OCI-LY3 (cell line): ENCODE measurements around the gene MTHFD1L.
A peak's percentile ranks its signal among the peaks of the same experiment; 100 is the strongest.

ENCODE experiments used
- H2AFZ ChIP-seq: fragments of 200-600, 300-600 bp; shearing (Covaris generic); 2 replicates; pipeline ENCODE4 v1.6.0; 2014; ENCODE audit warnings: antibody characterized with exemption, low read depth, low read length
- H3K27ac ChIP-seq: fragments of 200-600, 300-600 bp; sonication (generic); 2 replicates; pipeline ENCODE4 v1.5.1; 2014; ENCODE audit warnings: mild to moderate bottlenecking, low read length, moderate library complexity, mixed read lengths
- H3K27me3 ChIP-seq: fragments of 200-600, 300-600 bp; sonication (generic); 2 replicates; pipeline ENCODE4 v1.6.1; 2014; ENCODE audit warnings: low read depth, low read length, mixed read lengths
- H3K36me3 ChIP-seq: fragments of 200-600, 300-600 bp; sonication (generic); replicated peaks from 2 replicates; pipeline ENCODE3; 2014; ENCODE audit warnings: low read depth, low read length, mixed read lengths
- H3K4me1 ChIP-seq: fragments of 300-600, 200-600 bp; sonication (generic); 2 replicates; pipeline ENCODE4 v1.6.1; 2014; ENCODE audit warnings: low read length, mixed read lengths
- H3K4me2 ChIP-seq: fragments of 200-600, 300-600 bp; sonication (generic); 2 replicates; pipeline ENCODE4 v1.6.1; 2014; ENCODE audit warnings: low read length, mixed read lengths
- H3K4me3 ChIP-seq: fragments of 300-600, 200-600 bp; sonication (generic); 2 replicates; pipeline ENCODE4 v1.5.1; 2014; ENCODE audit warnings: antibody characterized with exemption, mild to moderate bottlenecking, low read length, moderate library complexity
- H3K79me2 ChIP-seq: fragments of 300-600, 200-600 bp; shearing (Covaris generic); 2 replicates; pipeline ENCODE4 v1.6.1; 2014; ENCODE audit warnings: mild to moderate bottlenecking, low read length, mixed read lengths
- H3K9ac ChIP-seq: fragments of 300-600, 200-600 bp; shearing (Covaris generic); 2 replicates; pipeline ENCODE4 v1.6.0; 2014; ENCODE audit warnings: mild to moderate bottlenecking, low read length, moderate library complexity
- H3K9me3 ChIP-seq: fragments of 200-600, 300-600 bp; shearing (Covaris generic); 2 replicates; pipeline ENCODE4 v1.6.1; 2014; ENCODE audit warnings: low read length, mixed read lengths; ENCODE audit not compliant: insufficient read depth
- H4K20me1 ChIP-seq: fragments of 200-600, 300-600 bp; sonication (generic); 2 replicates; pipeline ENCODE4 v1.6.1; 2016; ENCODE audit warnings: low read length, mixed read lengths; ENCODE audit not compliant: insufficient read depth
- CTCF ChIP-seq: fragments of 200-600, 300-600 bp; sonication (generic); IDR thresholded peaks from 2 replicates; pipeline ENCODE4 v1.5.1; 2014; ENCODE audit warnings: antibody characterized with exemption, low read length, low read depth
- EZH2phosphoT487 ChIP-seq: fragments of 200-600 bp; shearing (Covaris generic); IDR thresholded peaks from 2 replicates; pipeline ENCODE4 v1.6.1; 2018; ENCODE audit warnings: antibody characterized with exemption, mixed run types, low read depth

Gene MTHFD1L

GRCh38 chr6:150898399-150899170 is 33.1 kb downstream of the MTHFD1L start:
- TF ChIP-seq EZH2phosphoT487 (no peak), CTCF (no peak)
- H4K20me1 ChIP-seq: no peaks in the 10 kb centered on the region; the same call in 1 of the 2 replicates

DNA sequence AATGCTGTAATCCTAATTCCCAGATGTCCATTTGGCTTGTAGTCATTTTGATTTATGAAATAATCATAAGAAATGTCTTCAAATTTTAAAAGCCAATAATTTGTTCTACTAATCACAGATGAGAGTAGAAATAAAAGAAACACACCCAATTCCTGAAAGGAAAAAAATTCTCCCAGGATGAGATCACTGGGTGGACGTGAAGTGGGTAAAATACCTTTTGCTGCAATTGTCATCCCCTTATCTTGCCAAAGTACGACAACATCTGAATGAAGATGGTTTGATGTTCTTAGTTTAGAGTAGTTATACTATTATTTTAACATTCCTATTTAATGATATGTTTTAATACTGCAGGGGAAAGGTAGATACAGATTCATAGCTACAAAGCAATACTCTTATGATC is 33.7 kb downstream of the MTHFD1L start:
- Histone ChIP-seq H3K9ac (no peak overlapping the region), H3K9me3 (no peaks in the 10 kb centered on the region), H3K36me3 (no peaks in the 10 kb centered on the region), H3K79me2 (no peaks in the 10 kb centered on the region), H3K4me1 (peaks cover 6% of the 10 kb centered on the region), H3K27ac (no peak overlapping the region), H4K20me1 (no peaks in the 10 kb centered on the region; the same call in 1 of the 2 replicates), H3K27me3 (no peaks in the 10 kb centered on the region), H3K4me2 (no peak overlapping the region), H3K4me3 (no peak overlapping the region), H2AFZ (no peak overlapping the region)
- TF ChIP-seq EZH2phosphoT487 (no peak), CTCF (no peak)

More at GRCh38 chr6:150898399-150899170, 33.1 kb downstream of the MTHFD1L start:
- no peak overlapping the region for H3K9ac ChIP-seq
- H3K4me3 ChIP-seq: no peak overlapping the region
- H3K4me2 ChIP-seq: peak overlapping the region; percentile 20; the same call in 1 of the 2 replicates
- no peaks in the 10 kb centered on the region for H3K36me3 ChIP-seq
- no peak overlapping the region; the same call in 1 of the 2 replicates for H3K27ac ChIP-seq
- H3K79me2 ChIP-seq: no peaks in the 10 kb centered on the region
- H3K27me3 ChIP-seq: no peaks in the 10 kb centered on the region
- peaks cover 6% of the 10 kb centered on the region for H3K4me1 ChIP-seq
- H2AFZ ChIP-seq: no peak overlapping the region
- H3K9me3 ChIP-seq: no peaks in the 10 kb centered on the region

DNA sequence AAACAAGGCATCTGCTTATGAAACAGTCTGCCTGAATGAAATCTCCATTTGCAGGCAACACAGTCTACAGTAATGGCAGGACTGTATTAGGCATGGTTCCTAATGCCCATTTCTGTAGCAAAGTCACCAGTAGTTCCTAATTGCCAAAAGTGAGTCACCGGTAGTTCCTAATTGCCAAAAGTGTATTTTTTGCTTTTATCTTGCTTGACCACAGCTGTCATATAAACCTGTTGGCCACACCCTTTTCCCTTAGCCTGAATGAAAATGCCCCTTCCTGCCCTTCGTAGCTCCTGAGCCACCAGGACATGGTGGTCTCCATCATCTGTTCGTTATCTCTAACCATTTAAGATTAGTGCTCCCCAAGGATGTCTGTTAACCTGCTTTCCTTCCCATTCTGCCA is 34.5 kb downstream of the MTHFD1L start:
- no peaks in the 10 kb centered on the region for H3K9me3 ChIP-seq
- no peak overlapping the region for H3K4me2 ChIP-seq
- no peaks in the 10 kb centered on the region for H3K79me2 ChIP-seq
- H3K9ac ChIP-seq: no peak overlapping the region
- H3K27me3 ChIP-seq: no peaks in the 10 kb centered on the region
- H2AFZ ChIP-seq: no peak overlapping the region
- no peak overlapping the region for H3K27ac ChIP-seq
- H3K4me1 ChIP-seq: peaks cover 6% of the 10 kb centered on the region
- TF ChIP-seq EZH2phosphoT487: no peak
- H3K4me3 ChIP-seq: no peak overlapping the region
- H3K36me3 ChIP-seq: no peaks in the 10 kb centered on the region
- no peaks in the 10 kb centered on the region; the same call in 1 of the 2 replicates for H4K20me1 ChIP-seq

GRCh38 chr6:150902142-150902776 is 36.8 kb downstream of the MTHFD1L start:
- H4K20me1 ChIP-seq: no peaks in the 10 kb centered on the region; the same call in 1 of the 2 replicates
- TF ChIP-seq EZH2phosphoT487 (no peak), CTCF (no peak)
- peaks cover 10% of the 10 kb centered on the region for H3K36me3 ChIP-seq
- H3K4me2 ChIP-seq: no peak overlapping the region
- no peaks in the 10 kb centered on the region for H3K27me3 ChIP-seq
- no peak overlapping the region for H3K27ac ChIP-seq
- no peaks in the 10 kb centered on the region for H3K9me3 ChIP-seq
- H3K4me1 ChIP-seq: peaks cover 6% of the 10 kb centered on the region
- H3K79me2 ChIP-seq: no peaks in the 10 kb centered on the region
- no peak overlapping the region for H2AFZ ChIP-seq
- H3K4me3 ChIP-seq: no peak overlapping the region
- H3K9ac ChIP-seq: no peak overlapping the region
